Measurements from ENCODE around the gene NT5C1A. TPM values are rescaled to one million over a fixed set of nuclear protein-coding genes. Genes with fewer than 3 reads are reported as not detected.

The NT5C1A gene
- total RNA-seq, 2 experiments from 2014 or later = 0.25 TPM; not detected in 1

DNA sequence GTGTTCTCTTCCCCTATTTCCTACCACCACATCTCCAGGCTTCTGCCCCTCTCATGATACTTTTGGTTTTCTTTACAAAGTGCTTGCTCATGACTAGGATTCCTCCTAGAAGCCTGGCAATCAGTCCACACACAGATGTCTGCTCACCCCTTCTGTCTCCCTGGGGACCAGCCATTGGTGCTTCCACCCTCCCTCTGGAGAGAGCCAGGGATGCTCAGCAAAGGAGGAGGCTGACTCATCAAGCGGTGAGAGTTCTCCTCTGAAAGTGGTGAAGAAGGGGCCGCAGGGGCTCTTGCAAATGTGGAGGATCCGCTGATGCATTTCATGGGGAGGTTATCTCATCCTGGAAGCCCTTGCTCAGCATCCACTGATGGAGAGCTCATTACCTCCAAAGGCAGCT, 14.5 kb downstream of the NT5C1A start:
- POLR2A ChIA-PET = interaction anchor here (1.1 to 1.9 kb wide), 5 partner anchors 10 to 82 kb away, joined by 3 to 4 read pairs (median 4); no protein-coding TSS in a partner anchor
- no peak for DNase-seq
- CTCF ChIA-PET = interaction anchor here (0.6 to 11.2 kb wide), 47 partner anchors 9 to 631 kb away, joined by 3 to 329 read pairs (median 6); partner anchors contain the start of genes HEYL, HPCAL4, NDUFS5 and NT5C1A
- Mint-ChIP-seq H3K4me3 (no peak overlapping the region), H3K27ac (no peak overlapping the region), H3K36me3 (ENCODE audit: low read depth) (no peaks in the 10 kb centered on the region), H3K27me3 (peaks cover 10% of the 10 kb centered on the region), H3K4me1 (ENCODE audit: low read depth) (peaks cover 11% of the 10 kb centered on the region), H3K9me3 (no peaks in the 10 kb centered on the region)
- intact Hi-C loops (cut with micrococcal nuclease) = no loop called here
- no peak for ATAC-seq
- TF ChIP-seq, protein P1, sequence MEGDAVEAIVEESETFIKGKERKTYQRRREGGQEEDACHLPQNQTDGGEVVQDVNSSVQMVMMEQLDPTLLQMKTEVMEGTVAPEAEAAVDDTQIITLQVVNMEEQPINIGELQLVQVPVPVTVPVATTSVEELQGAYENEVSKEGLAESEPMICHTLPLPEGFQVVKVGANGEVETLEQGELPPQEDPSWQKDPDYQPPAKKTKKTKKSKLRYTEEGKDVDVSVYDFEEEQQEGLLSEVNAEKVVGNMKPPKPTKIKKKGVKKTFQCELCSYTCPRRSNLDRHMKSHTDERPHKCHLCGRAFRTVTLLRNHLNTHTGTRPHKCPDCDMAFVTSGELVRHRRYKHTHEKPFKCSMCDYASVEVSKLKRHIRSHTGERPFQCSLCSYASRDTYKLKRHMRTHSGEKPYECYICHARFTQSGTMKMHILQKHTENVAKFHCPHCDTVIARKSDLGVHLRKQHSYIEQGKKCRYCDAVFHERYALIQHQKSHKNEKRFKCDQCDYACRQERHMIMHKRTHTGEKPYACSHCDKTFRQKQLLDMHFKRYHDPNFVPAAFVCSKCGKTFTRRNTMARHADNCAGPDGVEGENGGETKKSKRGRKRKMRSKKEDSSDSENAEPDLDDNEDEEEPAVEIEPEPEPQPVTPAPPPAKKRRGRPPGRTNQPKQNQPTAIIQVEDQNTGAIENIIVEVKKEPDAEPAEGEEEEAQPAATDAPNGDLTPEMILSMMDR (IDR thresholded peaks at IDR 0.05) = no peak

DNA sequence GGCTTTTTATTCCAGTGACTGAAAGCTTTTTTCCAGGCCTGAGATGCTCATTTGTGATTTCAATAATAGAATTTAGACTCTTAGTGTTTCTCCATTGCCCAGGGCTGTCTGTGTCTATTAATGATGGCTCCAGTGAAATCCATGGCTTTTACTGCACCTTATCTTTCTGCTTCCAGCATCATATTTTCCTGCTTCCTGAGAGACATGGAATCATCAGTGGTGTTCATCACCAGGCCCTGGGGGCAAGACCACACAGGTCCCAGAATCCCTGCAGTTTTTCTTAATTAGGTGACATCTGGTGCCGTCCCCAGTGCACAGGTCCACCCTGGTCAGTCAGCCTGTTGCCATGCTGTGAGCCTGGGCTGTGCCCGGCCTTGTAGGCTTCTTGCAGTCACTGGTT, 15.5 kb downstream of the NT5C1A start:
- no peaks in the 10 kb centered on the region for H3K36me3 Mint-ChIP-seq (ENCODE audit: low read depth)
- H3K4me3 Mint-ChIP-seq = no peak overlapping the region
- H3K27ac Mint-ChIP-seq = no peak overlapping the region
- intact Hi-C loops (cut with micrococcal nuclease) = no loop called here
- CTCF ChIA-PET = interaction anchor here (2.5 to 11.2 kb wide), 6 partner anchors 15 to 72 kb away, joined by 6 to 329 read pairs (median 41); partner anchors contain the start of genes HEYL and NT5C1A
- no peaks in the 10 kb centered on the region for H3K9me3 Mint-ChIP-seq
- ATAC-seq (no peak), DNase-seq (no peak)
- H3K27me3 Mint-ChIP-seq = peaks cover 10% of the 10 kb centered on the region
- TF ChIP-seq, protein P1 (IDR thresholded peaks at IDR 0.05) = no peak
- POLR2A ChIA-PET = interaction anchor here (1.9 kb wide), 1 partner anchor 11 kb away, joined by 4 read pairs; no protein-coding TSS in a partner anchor
- peaks cover 11% of the 10 kb centered on the region for H3K4me1 Mint-ChIP-seq (ENCODE audit: low read depth)

DNA sequence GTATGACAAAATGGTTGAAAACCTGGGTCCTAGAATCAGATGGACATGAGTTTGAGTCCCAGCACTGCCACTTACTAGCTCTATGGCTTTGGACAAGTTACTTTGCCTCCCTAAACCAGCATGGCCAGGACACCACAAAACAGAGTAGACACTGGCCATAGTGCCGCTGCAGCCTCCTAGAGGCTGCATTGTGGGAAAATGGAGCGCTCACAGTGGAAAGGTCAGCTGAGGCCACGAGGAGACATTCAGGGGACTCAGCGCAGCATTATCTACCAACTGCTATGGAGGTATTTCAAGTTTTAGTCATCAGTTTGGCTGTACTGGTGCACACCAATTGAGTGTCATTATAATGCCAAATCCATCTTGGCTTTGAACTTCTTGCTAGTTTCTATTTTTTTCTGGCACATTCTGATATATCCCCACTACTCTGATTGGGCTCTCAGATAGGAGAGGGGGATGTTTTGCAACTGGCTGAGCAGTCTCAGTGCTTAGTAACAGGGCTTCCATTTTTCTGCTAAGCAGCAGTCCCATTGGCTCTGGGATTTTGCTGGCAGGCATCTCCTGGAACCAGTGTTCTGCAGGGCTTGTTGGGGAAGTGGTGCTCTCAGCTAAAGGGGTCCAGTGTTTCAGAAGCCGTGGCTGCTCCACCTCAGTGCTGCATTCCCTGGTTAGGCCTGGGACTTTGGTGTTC, 16.2 kb downstream of the NT5C1A start:
- no peak for DNase-seq
- peaks cover 10% of the 10 kb centered on the region for H3K27me3 Mint-ChIP-seq
- no peak overlapping the region for H3K4me3 Mint-ChIP-seq
- POLR2A ChIA-PET = interaction anchor here (1.2 kb wide), 1 partner anchor 11 kb away, joined by 5 read pairs; no protein-coding TSS in a partner anchor
- ATAC-seq = no peak
- CTCF ChIA-PET = interaction anchor here (0.8 to 11.2 kb wide), 7 partner anchors 12 to 71 kb away, joined by 3 to 329 read pairs (median 5); partner anchors contain the start of gene NT5C1A
- H3K4me1 Mint-ChIP-seq (ENCODE audit: low read depth) = peaks cover 11% of the 10 kb centered on the region
- H3K27ac Mint-ChIP-seq = no peak overlapping the region
- H3K36me3 Mint-ChIP-seq (ENCODE audit: low read depth) = no peaks in the 10 kb centered on the region
- no peaks in the 10 kb centered on the region for H3K9me3 Mint-ChIP-seq
- TF ChIP-seq, protein P1 (IDR thresholded peaks at IDR 0.05) = no peak
- intact Hi-C loops (cut with micrococcal nuclease) = no loop called here

DNA sequence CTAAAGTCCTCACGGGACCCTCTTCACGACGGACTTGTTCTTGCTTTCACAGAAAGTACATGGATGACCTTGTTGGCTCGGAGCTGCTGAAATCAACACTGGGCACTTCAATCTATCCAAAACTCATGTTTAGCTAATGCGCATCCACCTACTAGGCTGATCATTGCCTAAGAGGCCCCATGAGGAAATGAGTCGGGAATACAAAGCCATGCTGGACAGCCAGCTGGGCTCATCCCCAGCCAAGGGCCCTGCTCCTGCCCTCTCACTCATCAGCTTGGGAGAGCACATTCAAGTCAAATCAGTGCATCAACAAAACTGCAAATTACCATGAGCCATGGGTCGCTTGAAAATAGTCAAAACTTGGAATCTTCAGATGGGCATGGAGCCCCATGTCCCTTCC, 17.6 kb downstream of the NT5C1A start:
- Mint-ChIP-seq H3K4me3 (no peak overlapping the region), H3K9me3 (no peaks in the 10 kb centered on the region), H3K4me1 (ENCODE audit: low read depth) (peaks cover 11% of the 10 kb centered on the region), H3K27me3 (peaks cover 8% of the 10 kb centered on the region), H3K27ac (no peak overlapping the region), H3K36me3 (ENCODE audit: low read depth) (no peaks in the 10 kb centered on the region)
- no peak for ATAC-seq
- no peak for DNase-seq
- ChIA-PET CTCF (interaction anchor here (0.6 to 11.2 kb wide), 22 partner anchors 16 to 299 kb away, joined by 3 to 329 read pairs (median 4); partner anchors contain the start of gene NT5C1A), POLR2A (interaction anchor here (1.6 kb wide), 1 partner anchor 12 kb away, joined by 3 read pairs; no protein-coding TSS in a partner anchor)
- intact Hi-C loops (cut with micrococcal nuclease) = no loop called here
- TF ChIP-seq, protein P1 (IDR thresholded peaks at IDR 0.05) = no peak
